Lung (tissue), 12 donors: ENCODE data around the gene CEP104. TPM values are rescaled to one million over a fixed set of nuclear protein-coding genes. Genes with fewer than 3 reads are reported as not detected.

Experiments
- ATAC-seq: fragments of 200-7000 bp; cut with Tn5 transposase; one replicate; pipeline ENCODE4 v1.9.1; 2020; ENCODE audit warnings: moderate number of reproducible peaks; ENCODE audit not compliant: insufficient read depth, low FRiP score
- DNase-seq, 3 donors: peaks; one replicate each; pipeline ENCODE4 v3.0.0-alpha.2; 2013 to 2017
- H3K27ac ChIP-seq, 2 donors: one replicate each; pipeline ENCODE4 v1.5.1; 2013; ENCODE audit warnings: mild to moderate bottlenecking in 2 of 2, moderate library complexity in 2 of 2, control low read depth in 1 of 2, inconsistent platforms in 1 of 2, low read depth in 1 of 2, low read length in 1 of 2
- H3K27me3 ChIP-seq, 3 donors: one replicate each; pipeline ENCODE4 v1.5.1; 2013; ENCODE audit warnings: low read length in 2 of 3; ENCODE audit not compliant: control insufficient read depth in 3 of 3, insufficient read depth in 3 of 3
- H3K36me3 ChIP-seq, 4 donors: one replicate each; pipeline ENCODE4 v1.5.1; 2013; ENCODE audit warnings: low read length in 4 of 4, mild to moderate bottlenecking in 1 of 4, moderate library complexity in 1 of 4; ENCODE audit not compliant: control insufficient read depth in 4 of 4, insufficient read depth in 4 of 4
- H3K4me1 ChIP-seq, 5 donors: one replicate each; pipeline ENCODE4 v1.5.1; 2013; ENCODE audit warnings: low read length in 5 of 5, mild to moderate bottlenecking in 2 of 5, moderate library complexity in 1 of 5; ENCODE audit not compliant: control insufficient read depth in 5 of 5, insufficient read depth in 5 of 5
- H3K4me3 ChIP-seq: one replicate; pipeline ENCODE4 v1.5.1; 2013; ENCODE audit warnings: mild to moderate bottlenecking, control low read depth, moderate library complexity
- H3K9ac ChIP-seq, 2 donors: one replicate each; pipeline ENCODE4 v1.5.1; 2013; ENCODE audit warnings: low read length in 2 of 2, control low read depth in 1 of 2; ENCODE audit not compliant: insufficient read depth in 1 of 2
- H3K9me3 ChIP-seq, 4 donors: one replicate each; pipeline ENCODE4 v1.5.1; 2013; ENCODE audit warnings: low read length in 3 of 4, mild to moderate bottlenecking in 1 of 4, moderate library complexity in 1 of 4; ENCODE audit not compliant: control insufficient read depth in 4 of 4, insufficient read depth in 3 of 4
- WGBS, 2 donors: extraction: QIAGEN DNeasy Blood & Tissue Kit; methylation state at CpG; one replicate each; pipeline ENCODE4 v1.1.7; 2013; 5-methylcytosine and 5-hydroxymethylcytosine counted together
- polyA plus RNA-seq, 2 donors: library from polyadenylated mRNA; stranded (reverse); fragments of 200-250 nt; gene quantifications; one replicate each; pipeline ENCODE4 v1.2.1, GENCODE V29; 2013
- total RNA-seq, 2 donors: library from RNA; depleted of rRNA in 1 of 2; stranded (reverse); fragments of >200 nt in 1 of 2; gene quantifications; one replicate each; pipeline ENCODE4 v1.2.1, GENCODE V29; 2014 to 2021
- TF ChIP-seq, protein P1 (sequence below): IDR thresholded peaks from 2 replicates; pipeline ENCODE4 v1.5.1; 2012; ENCODE audit warnings: mild to moderate bottlenecking; ENCODE audit errors: control extremely low read depth, extremely low read depth
- donor health status: control.
- donor health status: control.
- donor health status: Bipolar disorder and iron deficiency.
- donor health status: healthy.
- donor health status: DM: yes; HTN: yes; CAD: no.

CEP104 gene
- total and polyA plus RNA-seq, 4 donors, result 8.9 to 56.5 (median 25.5) TPM

DNA sequence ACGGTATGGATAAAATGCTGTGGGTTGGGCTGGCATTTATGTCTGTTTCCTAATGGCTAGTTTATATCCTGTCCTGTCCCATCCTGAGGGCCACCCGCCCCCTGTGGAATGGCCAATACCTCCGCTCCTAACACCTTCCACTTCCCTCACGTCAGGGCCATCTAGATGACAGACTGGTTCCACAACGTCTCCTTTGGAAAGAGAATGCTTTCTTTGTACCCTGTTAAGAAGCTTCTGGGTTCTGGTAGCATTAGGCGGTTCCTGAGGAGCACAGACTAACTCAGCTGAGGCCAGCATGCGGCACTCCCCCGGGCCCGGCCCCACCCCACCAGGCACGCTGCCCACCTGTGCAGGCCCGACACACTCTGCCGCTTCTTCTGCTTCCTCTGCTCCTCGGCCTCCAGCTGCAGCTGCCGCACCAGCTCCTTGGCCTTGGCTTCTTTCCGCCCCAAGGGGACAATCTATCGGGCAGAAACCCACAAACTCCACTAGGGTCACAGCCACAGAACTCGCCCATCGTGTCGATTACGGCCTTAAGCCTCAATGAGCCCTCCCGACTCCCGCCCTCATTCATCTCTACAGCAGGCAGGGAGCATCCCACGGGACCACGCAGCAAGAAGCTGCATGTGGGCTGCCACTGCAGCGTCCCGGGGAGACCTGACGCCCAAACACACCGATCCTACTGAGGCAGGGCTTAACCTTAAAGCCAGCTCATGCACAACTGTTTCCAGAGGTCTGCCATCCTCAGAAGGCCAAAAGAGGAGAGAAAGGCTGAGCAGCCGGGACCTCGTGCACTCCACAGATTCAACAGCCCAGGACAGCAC is 73.1 kb downstream of the CEP104 start:
- no peaks in the 10 kb centered on the region for H3K4me1 ChIP-seq
- no peaks in the 10 kb centered on the region for H3K9me3 ChIP-seq
- peaks cover 30 to 60% (median 44%) of the 10 kb centered on the region in 4 donors for H3K36me3 ChIP-seq
- no peak for ATAC-seq
- no peak overlapping the region for H3K9ac ChIP-seq
- H3K4me3 ChIP-seq, result no peak overlapping the region
- TF ChIP-seq, protein P1, sequence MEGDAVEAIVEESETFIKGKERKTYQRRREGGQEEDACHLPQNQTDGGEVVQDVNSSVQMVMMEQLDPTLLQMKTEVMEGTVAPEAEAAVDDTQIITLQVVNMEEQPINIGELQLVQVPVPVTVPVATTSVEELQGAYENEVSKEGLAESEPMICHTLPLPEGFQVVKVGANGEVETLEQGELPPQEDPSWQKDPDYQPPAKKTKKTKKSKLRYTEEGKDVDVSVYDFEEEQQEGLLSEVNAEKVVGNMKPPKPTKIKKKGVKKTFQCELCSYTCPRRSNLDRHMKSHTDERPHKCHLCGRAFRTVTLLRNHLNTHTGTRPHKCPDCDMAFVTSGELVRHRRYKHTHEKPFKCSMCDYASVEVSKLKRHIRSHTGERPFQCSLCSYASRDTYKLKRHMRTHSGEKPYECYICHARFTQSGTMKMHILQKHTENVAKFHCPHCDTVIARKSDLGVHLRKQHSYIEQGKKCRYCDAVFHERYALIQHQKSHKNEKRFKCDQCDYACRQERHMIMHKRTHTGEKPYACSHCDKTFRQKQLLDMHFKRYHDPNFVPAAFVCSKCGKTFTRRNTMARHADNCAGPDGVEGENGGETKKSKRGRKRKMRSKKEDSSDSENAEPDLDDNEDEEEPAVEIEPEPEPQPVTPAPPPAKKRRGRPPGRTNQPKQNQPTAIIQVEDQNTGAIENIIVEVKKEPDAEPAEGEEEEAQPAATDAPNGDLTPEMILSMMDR, result no peak
- 95 to 96% methylated on average over 30 of the region's 30 CpGs for WGBS, 2 donors
- no peaks in the 10 kb centered on the region for H3K27me3 ChIP-seq
- no peak for DNase-seq
- no peak overlapping the region for H3K27ac ChIP-seq

DNA sequence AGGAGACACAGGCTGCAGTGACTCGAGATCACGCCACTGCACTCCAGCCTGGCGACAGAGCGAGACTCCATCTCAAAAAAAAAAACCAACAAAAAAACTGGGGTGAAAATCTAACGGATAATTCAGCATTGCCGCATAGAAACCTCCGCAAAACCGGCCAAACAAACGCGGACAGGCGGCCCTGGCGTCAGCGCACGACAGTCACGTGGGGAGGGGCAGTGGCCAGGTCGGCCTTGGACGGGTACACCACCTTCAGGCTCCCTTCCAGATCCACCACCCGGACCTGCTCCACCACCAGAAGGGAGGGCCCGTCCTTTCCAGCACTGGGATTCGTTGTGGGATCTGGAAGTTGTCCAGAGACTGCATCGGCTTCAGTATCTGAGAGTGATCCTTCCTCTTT is 76.1 kb downstream of the CEP104 start:
- Histone ChIP-seq H3K4me1 (peaks cover 0 to 8% (median 0%) of the 10 kb centered on the region in 5 donors), H3K4me3 (no peak overlapping the region), H3K27ac (no peak overlapping the region), H3K9ac (no peak overlapping the region), H3K36me3 (peaks cover 28 to 53% (median 34%) of the 10 kb centered on the region in 4 donors), H3K27me3 (no peaks in the 10 kb centered on the region), H3K9me3 (no peaks in the 10 kb centered on the region)
- WGBS, 2 donors, result 92 to 95% methylated on average over 21 of the region's 21 CpGs
- ATAC-seq (no peak), DNase-seq (no peak)
- TF ChIP-seq, protein P1, result no peak

DNA sequence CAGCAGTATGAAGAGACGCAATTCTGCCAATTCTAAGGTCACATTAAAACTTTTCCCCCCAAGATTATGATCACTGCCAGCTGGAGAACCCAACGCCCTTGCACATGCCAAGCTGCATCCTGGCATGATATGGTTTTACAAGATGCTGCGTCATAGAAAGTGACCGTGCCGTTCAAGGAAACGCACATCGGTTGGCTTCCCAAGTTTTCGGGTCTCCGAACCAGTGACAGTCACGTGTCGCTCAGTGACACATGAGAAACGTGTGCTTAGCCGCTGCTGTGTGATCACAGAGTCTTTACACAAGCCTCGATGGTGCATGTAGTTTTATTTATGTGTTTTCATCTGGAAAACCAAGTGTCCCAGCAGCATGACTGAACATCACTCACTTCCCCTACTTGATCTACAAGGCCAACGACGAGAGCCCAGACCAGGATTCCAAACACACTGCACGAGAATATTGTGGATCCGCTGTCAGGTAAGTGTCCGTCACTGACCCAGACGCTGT is 77.0 kb downstream of the CEP104 start:
- DNase-seq, result no peak
- Histone ChIP-seq H3K9ac (no peak overlapping the region), H3K9me3 (no peaks in the 10 kb centered on the region), H3K27me3 (no peaks in the 10 kb centered on the region), H3K36me3 (peaks cover 23 to 47% (median 33%) of the 10 kb centered on the region in 4 donors), H3K27ac (no peak overlapping the region), H3K4me1 (peaks cover 0 to 17% (median 9%) of the 10 kb centered on the region in 5 donors), H3K4me3 (no peak overlapping the region)
- no peak for ATAC-seq
- TF ChIP-seq, protein P1, result no peak
- 92 to 96% methylated on average over 20 of the region's 20 CpGs for WGBS, 2 donors
